Calu3 (cell line): Measurements from ENCODE around the gene IGSF9B. TPM values are rescaled to one million over a fixed set of nuclear protein-coding genes. Genes with fewer than 3 reads are reported as not detected.

Source experiments
- BruUV-seq: library from RNA; stranded (reverse); fragments of 400-500 nt; replicated peaks from 2 replicates; lab custom pipeline; 2021; lab: Mats Ljungman, UMichigan
- CTCF ChIA-PET: fragments of 300-600 bp; sonication (Branson Sonifier 250); formaldehyde crosslinking; loops from one replicate; lab custom pipeline; 2022; ENCODE audit warnings: antibody characterized with exemption; lab: Charles Lee
- DNase-seq: peaks from one replicate; pipeline ENCODE4 v3.0.0; 2022
- H3K27ac Mint-ChIP-seq: one replicate; pipeline ENCODE4 v1.8.0; 2022; ENCODE audit warnings: mixed read lengths; ENCODE audit not compliant: unreplicated experiment
- H3K27me3 Mint-ChIP-seq: one replicate; pipeline ENCODE4 v1.8.0; 2022; ENCODE audit warnings: mixed read lengths; ENCODE audit not compliant: unreplicated experiment
- H3K36me3 Mint-ChIP-seq: one replicate; pipeline ENCODE4 v1.8.0; 2022; ENCODE audit warnings: mild to moderate bottlenecking, moderate library complexity, mixed read lengths; ENCODE audit not compliant: insufficient read depth, unreplicated experiment
- H3K4me1 Mint-ChIP-seq: one replicate; pipeline ENCODE4 v1.8.0; 2022; ENCODE audit warnings: mild to moderate bottlenecking, low read depth, mixed read lengths; ENCODE audit not compliant: unreplicated experiment
- H3K4me3 Mint-ChIP-seq: one replicate; pipeline ENCODE4 v1.8.0; 2022; ENCODE audit warnings: mild to moderate bottlenecking, low read depth, moderate library complexity, mixed read lengths; ENCODE audit not compliant: unreplicated experiment
- H3K9me3 Mint-ChIP-seq: one replicate; pipeline ENCODE4 v1.8.0; 2022; ENCODE audit warnings: low read depth, mixed read lengths; ENCODE audit not compliant: unreplicated experiment
- CTCF ChIP-seq: fragments of 200-600 bp; IDR thresholded peaks from one replicate; pipeline ENCODE4 v1.8.0; 2022; ENCODE audit warnings: antibody characterized with exemption; ENCODE audit not compliant: unreplicated experiment
- intact Hi-C: fragments of 100-400 bp; cut with micrococcal nuclease; formaldehyde crosslinking; loops from one replicate; pipeline ENCODE4 v1.10.0; 2022; ENCODE audit not compliant: unreplicated experiment
- total RNA-seq: library from RNA; stranded (reverse); gene quantifications from 2 replicates; pipeline ENCODE4 v1.2.3, GENCODE V29; 2022

Gene IGSF9B
- total RNA-seq, 1 experiment from 2014 or later: 13.2 TPM

GRCh38 chr11:133936136-133936535 lies 20.6 kb downstream of the IGSF9B start:
- Mint-ChIP-seq H3K36me3 (peaks cover 6% of the 10 kb centered on the region), H3K4me1 (peaks cover 13% of the 10 kb centered on the region), H3K9me3 (peaks cover 3% of the 10 kb centered on the region), H3K4me3 (no peak overlapping the region), H3K27me3 (no peaks in the 10 kb centered on the region), H3K27ac (no peak overlapping the region)
- BruUV-seq: no TSS peak
- intact Hi-C loops: no loop called here
- no peak for DNase-seq
- CTCF ChIA-PET: no interaction called here
- no peak for TF ChIP-seq CTCF

- Mint-ChIP-seq H3K4me1 (peaks cover 13% of the 10 kb centered on the region), H3K27ac (no peak overlapping the region), H3K4me3 (no peak overlapping the region), H3K9me3 (peaks cover 3% of the 10 kb centered on the region), H3K36me3 (peaks cover 6% of the 10 kb centered on the region), H3K27me3 (no peaks in the 10 kb centered on the region)
- DNase-seq: no peak
- CTCF ChIA-PET: no interaction called here
- no peak for TF ChIP-seq CTCF
- intact Hi-C loops: no loop called here
- BruUV-seq: no TSS peak
These were observed 21.2 kb downstream of the IGSF9B start for GRCh38 chr11:133935551-133935910.

GRCh38 chr11:133934599-133935550 lies 21.9 kb downstream of the IGSF9B start:
- H3K4me1 Mint-ChIP-seq: peaks cover 13% of the 10 kb centered on the region
- H3K36me3 Mint-ChIP-seq: peaks cover 6% of the 10 kb centered on the region
- DNase-seq: peak; percentile 80
- peak overlapping the region; percentile 72 for H3K27ac Mint-ChIP-seq
- TF ChIP-seq CTCF: no peak
- peak overlapping the region; percentile 14 for H3K4me3 Mint-ChIP-seq
- CTCF ChIA-PET: no interaction called here
- intact Hi-C loops: no loop called here
- BruUV-seq: no TSS peak
- no peaks in the 10 kb centered on the region for H3K9me3 Mint-ChIP-seq
- H3K27me3 Mint-ChIP-seq: no peaks in the 10 kb centered on the region

GRCh38 chr11:133934096-133934495 lies 22.7 kb downstream of the IGSF9B start:
- intact Hi-C loops: no loop called here
- peak overlapping the region; percentile 72 for H3K27ac Mint-ChIP-seq
- no peak for TF ChIP-seq CTCF
- peaks cover 13% of the 10 kb centered on the region for H3K4me1 Mint-ChIP-seq
- H3K27me3 Mint-ChIP-seq: no peaks in the 10 kb centered on the region
- no peak overlapping the region for H3K4me3 Mint-ChIP-seq
- BruUV-seq: no TSS peak
- CTCF ChIA-PET: no interaction called here
- DNase-seq: no peak
- no peaks in the 10 kb centered on the region for H3K9me3 Mint-ChIP-seq
- H3K36me3 Mint-ChIP-seq: peaks cover 6% of the 10 kb centered on the region
